Measurements from ENCODE around the gene TLR6.

DNA sequence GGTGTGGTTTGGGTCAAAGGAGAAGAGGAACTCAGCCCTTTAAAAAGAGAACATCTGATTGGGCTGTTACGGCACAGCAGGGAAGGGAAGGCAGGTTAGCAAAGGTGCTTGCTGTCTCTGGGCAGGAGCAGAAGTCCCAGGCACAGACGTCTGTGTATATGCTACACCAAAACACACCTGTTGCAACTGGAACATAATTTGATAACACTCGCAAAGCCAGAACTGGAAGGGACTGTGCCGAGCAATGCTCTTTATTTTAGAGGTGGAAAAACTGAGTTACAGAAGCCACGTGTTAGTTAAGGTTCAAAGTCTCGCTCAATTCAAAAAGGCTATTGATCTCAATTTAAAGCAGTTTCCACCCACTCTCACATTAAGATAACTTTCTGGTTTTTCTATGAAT lies 8.8 kb upstream of the TLR6 start:
- TF ChIP-seq POLR2A (IDR thresholded peaks at IDR 0.05; ENCODE audit: low read length) (no peak), GATA1 (IDR thresholded peaks at IDR 0.05; ENCODE audit: low read depth, low read length) (no peak)
